H9 (cell line): Measurements from ENCODE around the gene ROCK2. TPM values are rescaled to one million over a fixed set of nuclear protein-coding genes. Genes with fewer than 3 reads are reported as not detected.

Source experiments
- DNase-seq: peaks from one replicate; pipeline ENCODE4 v3.0.0-alpha.2; 2017
- H2AFZ ChIP-seq: one replicate; pipeline ENCODE4 v1.6.1; 2013; ENCODE audit warnings: mild to moderate bottlenecking, low read length, control low read depth, moderate library complexity
- H2AK5ac ChIP-seq: 2 replicates; pipeline ENCODE4 v1.6.1; 2013; ENCODE audit warnings: low read length, control low read depth, mixed read lengths; ENCODE audit not compliant: insufficient read length
- H2BK120ac ChIP-seq: one replicate; pipeline ENCODE4 v1.6.1; 2013; ENCODE audit warnings: low read depth, mild to moderate bottlenecking, low read length, control low read depth, inconsistent platforms; ENCODE audit not compliant: poor library complexity, severe bottlenecking
- H2BK12ac ChIP-seq: 2 replicates; pipeline ENCODE4 v1.6.1; 2013; ENCODE audit warnings: low read length, control low read depth, mixed read lengths, low read depth; ENCODE audit not compliant: insufficient read length
- H2BK15ac ChIP-seq: 2 replicates; pipeline ENCODE4 v1.6.1; 2013; ENCODE audit warnings: low read depth, low read length, control low read depth
- H2BK20ac ChIP-seq: one replicate; pipeline ENCODE4 v1.6.1; 2013; ENCODE audit warnings: low read depth, mild to moderate bottlenecking, low read length, control low read depth, inconsistent platforms; ENCODE audit not compliant: poor library complexity, severe bottlenecking
- H2BK5ac ChIP-seq: 2 replicates; pipeline ENCODE4 v1.6.1; 2013; ENCODE audit warnings: low read length, control low read depth, mixed read lengths; ENCODE audit not compliant: insufficient read length
- H3K14ac ChIP-seq: 2 replicates; pipeline ENCODE4 v1.6.1; 2013; ENCODE audit warnings: low read length, control low read depth; ENCODE audit not compliant: insufficient read depth
- H3K18ac ChIP-seq: 2 replicates; pipeline ENCODE4 v1.6.1; 2013; ENCODE audit warnings: low read depth, mild to moderate bottlenecking, mixed read lengths, low read length, control low read depth; ENCODE audit not compliant: insufficient read length
- H3K23ac ChIP-seq: 2 replicates; pipeline ENCODE4 v1.6.1; 2013; ENCODE audit warnings: low read length, control low read depth, mixed read lengths, low read depth; ENCODE audit not compliant: insufficient read length
- H3K23me2 ChIP-seq: 2 replicates; pipeline ENCODE4 v1.6.1; 2013; ENCODE audit warnings: low read depth, mild to moderate bottlenecking, mixed read lengths, low read length, control low read depth; ENCODE audit not compliant: insufficient read length, poor library complexity, severe bottlenecking
- H3K27ac ChIP-seq: 2 replicates; pipeline ENCODE4 v1.5.1; 2013; ENCODE audit warnings: low read length, control low read depth, mixed read lengths, low read depth; ENCODE audit not compliant: insufficient read length
- H3K27me3 ChIP-seq: 2 replicates; pipeline ENCODE4 v1.6.1; 2013; ENCODE audit warnings: low read length, control low read depth, inconsistent platforms; ENCODE audit not compliant: insufficient read depth
- H3K4ac ChIP-seq: 2 replicates; pipeline ENCODE4 v1.6.1; 2013; ENCODE audit warnings: low read depth, mild to moderate bottlenecking, control low read depth, inconsistent platforms, low read length, moderate library complexity
- H3K4me1 ChIP-seq: 2 replicates; pipeline ENCODE4 v1.6.1; 2013; ENCODE audit warnings: low read length, control low read depth, inconsistent platforms; ENCODE audit not compliant: insufficient read depth
- H3K4me2 ChIP-seq: 2 replicates; pipeline ENCODE4 v1.6.1; 2013; ENCODE audit warnings: low read length, control low read depth, mixed read lengths; ENCODE audit not compliant: insufficient read length, insufficient read depth
- H3K56ac ChIP-seq: 2 replicates; pipeline ENCODE4 v1.6.1; 2013; ENCODE audit warnings: low read depth, mild to moderate bottlenecking, mixed read lengths, low read length, control low read depth; ENCODE audit not compliant: insufficient read length
- H3K79me1 ChIP-seq: 2 replicates; pipeline ENCODE4 v1.6.1; 2013; ENCODE audit warnings: low read depth, mild to moderate bottlenecking, moderate library complexity, low read length, control low read depth, inconsistent platforms; ENCODE audit not compliant: insufficient read depth, poor library complexity, severe bottlenecking
- H3K79me2 ChIP-seq: 2 replicates; pipeline ENCODE4 v1.6.1; 2013; ENCODE audit warnings: low read length, control low read depth, inconsistent platforms; ENCODE audit not compliant: insufficient read depth
- H3K9ac ChIP-seq: 2 replicates; pipeline ENCODE4 v1.6.1; 2013; ENCODE audit warnings: low read length, control low read depth, mixed read lengths; ENCODE audit not compliant: insufficient read length; ENCODE audit errors: extremely low read depth
- H3K9me3 ChIP-seq: one replicate; pipeline ENCODE4 v1.6.1; 2013; ENCODE audit warnings: low read depth, low read length, inconsistent platforms; ENCODE audit not compliant: control insufficient read depth
- H3T11ph ChIP-seq: one replicate; pipeline ENCODE4 v1.6.1; 2013; ENCODE audit warnings: mild to moderate bottlenecking, low read length, control low read depth, inconsistent platforms
- H4K20me1 ChIP-seq: one replicate; pipeline ENCODE4 v1.6.1; 2013; ENCODE audit not compliant: control insufficient read depth, insufficient read length, insufficient read depth
- H4K5ac ChIP-seq: 2 replicates; pipeline ENCODE4 v1.6.1; 2013; ENCODE audit warnings: low read depth, mild to moderate bottlenecking, mixed read lengths, low read length, control low read depth; ENCODE audit not compliant: insufficient read length
- H4K8ac ChIP-seq: replicated peaks from 2 replicates; pipeline ENCODE4 v1.6.1; 2013; ENCODE audit warnings: low read length, control low read depth, mixed read lengths, low read depth; ENCODE audit not compliant: insufficient read length
- H4K91ac ChIP-seq: 2 replicates; pipeline ENCODE4 v1.6.1; 2013; ENCODE audit warnings: low read depth, mild to moderate bottlenecking, moderate library complexity, mixed read lengths, low read length, control low read depth; ENCODE audit not compliant: insufficient read length
- H3K27ac Mint-ChIP-seq, 3 experiments: 2 replicates in 2 of 3; 3 replicates in 1 of 3; pipeline ENCODE4 v1.8.0; 2020 to 2021; ENCODE audit warnings: mixed read lengths in 3 of 3, mild to moderate bottlenecking in 1 of 3, moderate library complexity in 1 of 3
- H3K27me3 Mint-ChIP-seq: 2 replicates; pipeline ENCODE4 v1.8.0; 2021; ENCODE audit warnings: low read depth, mild to moderate bottlenecking, moderate library complexity, mixed read lengths
- H3K36me3 Mint-ChIP-seq, 3 experiments: 2 replicates in 2 of 3; 3 replicates in 1 of 3; pipeline ENCODE4 v1.8.0; 2020 to 2021; ENCODE audit warnings: low read depth in 3 of 3, mixed read lengths in 3 of 3; ENCODE audit not compliant: insufficient read depth in 1 of 3
- H3K4me1 Mint-ChIP-seq, 2 experiments: 2 replicates each; pipeline ENCODE4 v1.8.0; 2020; ENCODE audit warnings: mixed read lengths in 2 of 2
- H3K4me3 Mint-ChIP-seq, 2 experiments: 2 replicates in 1 of 2; 3 replicates in 1 of 2; pipeline ENCODE4 v1.8.0; 2020 to 2021; ENCODE audit warnings: mild to moderate bottlenecking in 2 of 2, mixed read lengths in 2 of 2, moderate library complexity in 1 of 2
- H3K9me3 Mint-ChIP-seq, 2 experiments: 2 replicates in 1 of 2; 3 replicates in 1 of 2; pipeline ENCODE4 v1.8.0; 2020; ENCODE audit warnings: mild to moderate bottlenecking in 2 of 2, mixed read lengths in 2 of 2, moderate library complexity in 1 of 2
- WGBS: extraction: QIAGEN DNeasy Blood & Tissue Kit; methylation state at CpG from one replicate; pipeline ENCODE4 v1.1.7; 2013; ENCODE audit warnings: missing lambda C conversion rate, low lambda C conversion rate, mixed read lengths; ENCODE audit not compliant: insufficient read length; ENCODE audit errors: extremely low coverage; 5-methylcytosine and 5-hydroxymethylcytosine counted together
- total RNA-seq: library from RNA; stranded (reverse); gene quantifications from 2 replicates; pipeline ENCODE4 v1.2.1, GENCODE V29; 2021
- TF ChIP-seq, protein P1 (sequence below): fragments of 200-600 bp; sonication (generic); conservative IDR thresholded peaks from 3 replicates; pipeline ENCODE4 v1.8.0; 2021; ENCODE audit warnings: antibody characterized with exemption, mild to moderate bottlenecking

Gene ROCK2
- total RNA-seq, 1 experiment from 2014 or later, result 33.2 TPM

DNA sequence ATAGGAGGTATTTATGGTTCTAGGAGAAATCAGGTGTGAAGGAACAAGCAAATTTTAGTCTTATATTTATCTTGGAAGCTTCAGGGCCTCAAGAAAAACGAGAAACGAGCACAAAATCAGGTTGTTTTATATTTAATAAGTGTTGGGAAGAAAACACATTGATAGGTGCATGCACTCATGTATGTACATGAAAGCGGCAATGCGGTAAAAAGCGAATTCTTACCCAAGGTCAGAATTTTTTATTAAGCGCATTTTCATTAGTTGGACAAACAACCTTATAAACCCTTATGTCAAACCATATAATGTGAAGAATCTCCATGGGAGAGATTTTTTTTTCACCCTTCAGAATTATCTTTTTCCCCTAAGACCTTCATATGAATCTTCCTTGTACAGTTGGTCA is 163.8 kb downstream of the ROCK2 start:
- no peaks in the 10 kb centered on the region for H3K27me3 Mint-ChIP-seq
- H2BK12ac ChIP-seq, result no peak overlapping the region
- no peak overlapping the region for H3T11ph ChIP-seq
- no peak overlapping the region for H3K9ac ChIP-seq
- no peaks in the 10 kb centered on the region for H3K4me1 Mint-ChIP-seq
- H3K4me2 ChIP-seq, result no peak overlapping the region
- no peak overlapping the region for H2BK5ac ChIP-seq
- no peak overlapping the region for H2BK120ac ChIP-seq
- H3K79me1 ChIP-seq, result no peaks in the 10 kb centered on the region
- H3K56ac ChIP-seq, result no peak overlapping the region
- no peaks in the 10 kb centered on the region for H4K20me1 ChIP-seq
- no peak overlapping the region for H2AFZ ChIP-seq
- H3K4ac ChIP-seq, result no peak overlapping the region
- no peaks in the 10 kb centered on the region for H3K23me2 ChIP-seq
- no peak overlapping the region for H3K23ac ChIP-seq
- H3K79me2 ChIP-seq, result no peaks in the 10 kb centered on the region
- H3K14ac ChIP-seq, result no peak overlapping the region
- no peak overlapping the region for H3K4me3 Mint-ChIP-seq
- TF ChIP-seq, protein P1, sequence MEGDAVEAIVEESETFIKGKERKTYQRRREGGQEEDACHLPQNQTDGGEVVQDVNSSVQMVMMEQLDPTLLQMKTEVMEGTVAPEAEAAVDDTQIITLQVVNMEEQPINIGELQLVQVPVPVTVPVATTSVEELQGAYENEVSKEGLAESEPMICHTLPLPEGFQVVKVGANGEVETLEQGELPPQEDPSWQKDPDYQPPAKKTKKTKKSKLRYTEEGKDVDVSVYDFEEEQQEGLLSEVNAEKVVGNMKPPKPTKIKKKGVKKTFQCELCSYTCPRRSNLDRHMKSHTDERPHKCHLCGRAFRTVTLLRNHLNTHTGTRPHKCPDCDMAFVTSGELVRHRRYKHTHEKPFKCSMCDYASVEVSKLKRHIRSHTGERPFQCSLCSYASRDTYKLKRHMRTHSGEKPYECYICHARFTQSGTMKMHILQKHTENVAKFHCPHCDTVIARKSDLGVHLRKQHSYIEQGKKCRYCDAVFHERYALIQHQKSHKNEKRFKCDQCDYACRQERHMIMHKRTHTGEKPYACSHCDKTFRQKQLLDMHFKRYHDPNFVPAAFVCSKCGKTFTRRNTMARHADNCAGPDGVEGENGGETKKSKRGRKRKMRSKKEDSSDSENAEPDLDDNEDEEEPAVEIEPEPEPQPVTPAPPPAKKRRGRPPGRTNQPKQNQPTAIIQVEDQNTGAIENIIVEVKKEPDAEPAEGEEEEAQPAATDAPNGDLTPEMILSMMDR, result no peak
- H4K8ac ChIP-seq, result no peak overlapping the region
- H3K27me3 ChIP-seq, result no peaks in the 10 kb centered on the region
- no peak overlapping the region for H4K91ac ChIP-seq
- no peak overlapping the region for H2BK20ac ChIP-seq
- H3K36me3 Mint-ChIP-seq, result peaks cover 0 to 4% (median 4%) of the 10 kb centered on the region in 3 experiments; a peak in 4 of 7 replicates
- no peak for DNase-seq
- no peak overlapping the region for H3K27ac ChIP-seq
- no peak overlapping the region for H3K27ac Mint-ChIP-seq
- no peak overlapping the region for H4K5ac ChIP-seq
- no peak overlapping the region for H2AK5ac ChIP-seq
- WGBS, result no CpG with 5 or more reads among the region's 6 CpGs
- H2BK15ac ChIP-seq, result no peak overlapping the region
- H3K4me1 ChIP-seq, result no peaks in the 10 kb centered on the region
- no peaks in the 10 kb centered on the region for H3K9me3 Mint-ChIP-seq
- no peaks in the 10 kb centered on the region for H3K9me3 ChIP-seq
- no peak overlapping the region for H3K18ac ChIP-seq
